ENCODE data around the gene KLHL17.

GRCh38 chr1:937521-937920 is 22.9 kb upstream of the KLHL17 start:
- TF ChIP-seq, protein P1, sequence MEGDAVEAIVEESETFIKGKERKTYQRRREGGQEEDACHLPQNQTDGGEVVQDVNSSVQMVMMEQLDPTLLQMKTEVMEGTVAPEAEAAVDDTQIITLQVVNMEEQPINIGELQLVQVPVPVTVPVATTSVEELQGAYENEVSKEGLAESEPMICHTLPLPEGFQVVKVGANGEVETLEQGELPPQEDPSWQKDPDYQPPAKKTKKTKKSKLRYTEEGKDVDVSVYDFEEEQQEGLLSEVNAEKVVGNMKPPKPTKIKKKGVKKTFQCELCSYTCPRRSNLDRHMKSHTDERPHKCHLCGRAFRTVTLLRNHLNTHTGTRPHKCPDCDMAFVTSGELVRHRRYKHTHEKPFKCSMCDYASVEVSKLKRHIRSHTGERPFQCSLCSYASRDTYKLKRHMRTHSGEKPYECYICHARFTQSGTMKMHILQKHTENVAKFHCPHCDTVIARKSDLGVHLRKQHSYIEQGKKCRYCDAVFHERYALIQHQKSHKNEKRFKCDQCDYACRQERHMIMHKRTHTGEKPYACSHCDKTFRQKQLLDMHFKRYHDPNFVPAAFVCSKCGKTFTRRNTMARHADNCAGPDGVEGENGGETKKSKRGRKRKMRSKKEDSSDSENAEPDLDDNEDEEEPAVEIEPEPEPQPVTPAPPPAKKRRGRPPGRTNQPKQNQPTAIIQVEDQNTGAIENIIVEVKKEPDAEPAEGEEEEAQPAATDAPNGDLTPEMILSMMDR (IDR thresholded peaks at IDR 0.05) = no peak
- TF ChIP-seq POLR2A (IDR thresholded peaks at IDR 0.05) = no peak
